Trophoblast cell (in vitro differentiated cells and primary cell): ENCODE measurements around the gene ANKS3.

Experiments
- DNase-seq, 2 donors: peaks; one replicate each; pipeline ENCODE4 v3.0.0-alpha.2; 2016
- H2AFZ ChIP-seq: 2 replicates; pipeline ENCODE4 v1.6.1; 2013; ENCODE audit warnings: low read length, moderate library complexity, mild to moderate bottlenecking; ENCODE audit not compliant: insufficient read depth, poor library complexity
- H2AK5ac ChIP-seq: 2 replicates; pipeline ENCODE4 v1.6.1; 2013; ENCODE audit warnings: mild to moderate bottlenecking, low read length
- H2BK120ac ChIP-seq: 2 replicates; pipeline ENCODE4 v1.6.1; 2013; ENCODE audit warnings: low read length, mild to moderate bottlenecking, moderate library complexity; ENCODE audit not compliant: insufficient read depth, poor library complexity
- H2BK12ac ChIP-seq: 2 replicates; pipeline ENCODE4 v1.6.1; 2013; ENCODE audit warnings: mild to moderate bottlenecking, low read length, moderate library complexity
- H2BK5ac ChIP-seq: 2 replicates; pipeline ENCODE4 v1.6.1; 2013; ENCODE audit warnings: low read length, low read depth, moderate library complexity, mild to moderate bottlenecking; ENCODE audit not compliant: poor library complexity
- H3K14ac ChIP-seq: 2 replicates; pipeline ENCODE4 v1.6.1; 2013; ENCODE audit warnings: mild to moderate bottlenecking, low read length
- H3K18ac ChIP-seq: 2 replicates; pipeline ENCODE4 v1.6.1; 2013; ENCODE audit warnings: mild to moderate bottlenecking, low read length
- H3K23ac ChIP-seq: 2 replicates; pipeline ENCODE4 v1.6.1; 2013; ENCODE audit warnings: low read length
- H3K27ac ChIP-seq: 2 replicates; pipeline ENCODE4 v1.5.1; 2013; ENCODE audit warnings: low read depth, mild to moderate bottlenecking, inconsistent platforms, low read length, moderate library complexity
- H3K27me3 ChIP-seq: 2 replicates; pipeline ENCODE4 v1.6.1; 2013; ENCODE audit warnings: inconsistent platforms, mild to moderate bottlenecking, low read length, moderate library complexity; ENCODE audit not compliant: insufficient read depth
- H3K36me3 ChIP-seq, 2 experiments: 1 replicate in 1 of 2; 2 replicates in 1 of 2; pipeline ENCODE4 v1.6.1; 2013; ENCODE audit warnings: low read length in 2 of 2, mild to moderate bottlenecking in 2 of 2, moderate library complexity in 1 of 2; ENCODE audit not compliant: insufficient read depth in 2 of 2, control insufficient read depth in 1 of 2
- H3K4ac ChIP-seq: 2 replicates; pipeline ENCODE4 v1.6.1; 2013; ENCODE audit warnings: low read depth, mild to moderate bottlenecking, low read length, moderate library complexity
- H3K4me1 ChIP-seq, 2 experiments: 1 replicate in 1 of 2; 2 replicates in 1 of 2; pipeline ENCODE4 v1.6.1; 2013; ENCODE audit warnings: low read length in 2 of 2, mild to moderate bottlenecking in 2 of 2, moderate library complexity in 1 of 2; ENCODE audit not compliant: insufficient read depth in 2 of 2, control insufficient read depth in 1 of 2
- H3K4me2 ChIP-seq: 2 replicates; pipeline ENCODE4 v1.6.1; 2013; ENCODE audit warnings: inconsistent platforms, mild to moderate bottlenecking, low read length, moderate library complexity
- H3K4me3 ChIP-seq: 2 replicates; pipeline ENCODE4 v1.5.1; 2013; ENCODE audit warnings: mild to moderate bottlenecking, low read depth, low read length, inconsistent platforms
- H3K79me1 ChIP-seq: one replicate; pipeline ENCODE4 v1.6.1; 2013; ENCODE audit warnings: low read length
- H3K79me2 ChIP-seq: 2 replicates; pipeline ENCODE4 v1.6.1; 2013; ENCODE audit warnings: low read length, mild to moderate bottlenecking; ENCODE audit not compliant: control insufficient read depth, insufficient read depth, poor library complexity
- H3K9ac ChIP-seq: 2 replicates; pipeline ENCODE4 v1.6.1; 2013; ENCODE audit warnings: mild to moderate bottlenecking, low read length
- H3K9me3 ChIP-seq: 2 replicates; pipeline ENCODE4 v1.6.1; 2013; ENCODE audit warnings: low read depth, mild to moderate bottlenecking, control low read depth, inconsistent platforms, low read length; ENCODE audit not compliant: insufficient read depth
- H4K12ac ChIP-seq: 2 replicates; pipeline ENCODE4 v1.6.1; 2013; ENCODE audit warnings: low read depth, mild to moderate bottlenecking, low read length, moderate library complexity
- H4K8ac ChIP-seq: 2 replicates; pipeline ENCODE4 v1.6.1; 2013; ENCODE audit warnings: low read depth, mild to moderate bottlenecking, low read length, moderate library complexity
- H4K91ac ChIP-seq: one replicate; pipeline ENCODE4 v1.6.1; 2013; ENCODE audit warnings: low read depth, mild to moderate bottlenecking, low read length, moderate library complexity
- WGBS: extraction: QIAGEN DNeasy Blood & Tissue Kit; methylation state at CpG from one replicate; pipeline ENCODE4 v1.1.7; 2013; ENCODE audit warnings: missing lambda C conversion rate; ENCODE audit not compliant: insufficient read length, insufficient coverage; ENCODE audit errors: extremely low coverage; 5-methylcytosine and 5-hydroxymethylcytosine counted together

The ANKS3 gene

GRCh38 chr16:4723071-4723767 lies 10.9 kb downstream of the ANKS3 start:
- H3K4ac ChIP-seq = no peak overlapping the region
- no peak overlapping the region for H2AK5ac ChIP-seq
- DNase-seq = no peak
- H3K4me2 ChIP-seq = no peak overlapping the region
- no peak overlapping the region for H4K91ac ChIP-seq
- no CpG with 5 or more reads among the region's 14 CpGs for WGBS
- no peak overlapping the region for H4K8ac ChIP-seq
- no peak overlapping the region for H4K12ac ChIP-seq
- no peak overlapping the region for H2AFZ ChIP-seq
- no peak overlapping the region for H3K4me3 ChIP-seq
- H2BK120ac ChIP-seq = no peak overlapping the region
- no peaks in the 10 kb centered on the region for H3K9me3 ChIP-seq
- no peak overlapping the region for H2BK5ac ChIP-seq
- no peak overlapping the region for H2BK12ac ChIP-seq
- H3K79me2 ChIP-seq = no peaks in the 10 kb centered on the region
- no peak overlapping the region for H3K9ac ChIP-seq
- H3K23ac ChIP-seq = no peak overlapping the region
- no peaks in the 10 kb centered on the region for H3K4me1 ChIP-seq
- H3K36me3 ChIP-seq = peaks cover 22 to 24% of the 10 kb centered on the region in 2 experiments
- no peaks in the 10 kb centered on the region for H3K79me1 ChIP-seq
- H3K27me3 ChIP-seq = no peaks in the 10 kb centered on the region
- no peak overlapping the region for H3K18ac ChIP-seq
- H3K27ac ChIP-seq = no peak overlapping the region
- H3K14ac ChIP-seq = no peak overlapping the region

- H4K8ac ChIP-seq = no peak overlapping the region
- no peak overlapping the region for H3K9ac ChIP-seq
- no peak overlapping the region for H4K12ac ChIP-seq
- H2AFZ ChIP-seq = no peak overlapping the region
- no peaks in the 10 kb centered on the region for H3K4me1 ChIP-seq
- H3K14ac ChIP-seq = no peak overlapping the region
- no peak overlapping the region for H2BK120ac ChIP-seq
- H3K27me3 ChIP-seq = no peaks in the 10 kb centered on the region
- WGBS = no CpG with 5 or more reads among the region's 5 CpGs
- H3K9me3 ChIP-seq = no peaks in the 10 kb centered on the region
- H3K79me2 ChIP-seq = no peaks in the 10 kb centered on the region
- no peak overlapping the region for H3K4me3 ChIP-seq
- H2BK12ac ChIP-seq = no peak overlapping the region
- peaks cover 22 to 30% of the 10 kb centered on the region in 2 experiments for H3K36me3 ChIP-seq
- H3K18ac ChIP-seq = no peak overlapping the region
- H2BK5ac ChIP-seq = no peak overlapping the region
- H4K91ac ChIP-seq = no peak overlapping the region
- H3K4me2 ChIP-seq = no peak overlapping the region
- no peak overlapping the region for H3K27ac ChIP-seq
- H3K79me1 ChIP-seq = no peaks in the 10 kb centered on the region
- no peak overlapping the region for H3K23ac ChIP-seq
- no peak overlapping the region for H2AK5ac ChIP-seq
- no peak for DNase-seq
- H3K4ac ChIP-seq = no peak overlapping the region
Observed at GRCh38 chr16:4718466-4718865, 15.6 kb downstream of the ANKS3 start.

DNA sequence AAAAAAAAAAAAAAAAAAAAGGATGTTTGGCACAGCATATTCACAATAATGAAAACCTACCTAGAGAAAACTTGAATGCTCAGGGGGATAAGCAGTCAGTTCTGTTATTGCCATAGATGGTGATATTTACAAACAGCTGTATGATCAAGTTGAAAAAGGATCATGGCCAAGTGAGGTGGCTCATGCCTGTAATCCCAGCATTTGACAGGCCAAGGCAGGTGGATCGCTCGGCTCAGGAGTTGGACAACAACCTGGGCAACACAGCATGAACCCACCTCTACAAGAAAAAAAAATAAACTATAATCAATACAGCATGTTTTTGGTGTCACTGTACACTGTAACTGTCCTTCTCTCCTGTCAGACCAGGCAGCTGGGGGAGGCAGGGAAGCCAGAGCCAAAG lies 19.1 kb downstream of the ANKS3 start:
- H2BK12ac ChIP-seq = no peak overlapping the region

DNA sequence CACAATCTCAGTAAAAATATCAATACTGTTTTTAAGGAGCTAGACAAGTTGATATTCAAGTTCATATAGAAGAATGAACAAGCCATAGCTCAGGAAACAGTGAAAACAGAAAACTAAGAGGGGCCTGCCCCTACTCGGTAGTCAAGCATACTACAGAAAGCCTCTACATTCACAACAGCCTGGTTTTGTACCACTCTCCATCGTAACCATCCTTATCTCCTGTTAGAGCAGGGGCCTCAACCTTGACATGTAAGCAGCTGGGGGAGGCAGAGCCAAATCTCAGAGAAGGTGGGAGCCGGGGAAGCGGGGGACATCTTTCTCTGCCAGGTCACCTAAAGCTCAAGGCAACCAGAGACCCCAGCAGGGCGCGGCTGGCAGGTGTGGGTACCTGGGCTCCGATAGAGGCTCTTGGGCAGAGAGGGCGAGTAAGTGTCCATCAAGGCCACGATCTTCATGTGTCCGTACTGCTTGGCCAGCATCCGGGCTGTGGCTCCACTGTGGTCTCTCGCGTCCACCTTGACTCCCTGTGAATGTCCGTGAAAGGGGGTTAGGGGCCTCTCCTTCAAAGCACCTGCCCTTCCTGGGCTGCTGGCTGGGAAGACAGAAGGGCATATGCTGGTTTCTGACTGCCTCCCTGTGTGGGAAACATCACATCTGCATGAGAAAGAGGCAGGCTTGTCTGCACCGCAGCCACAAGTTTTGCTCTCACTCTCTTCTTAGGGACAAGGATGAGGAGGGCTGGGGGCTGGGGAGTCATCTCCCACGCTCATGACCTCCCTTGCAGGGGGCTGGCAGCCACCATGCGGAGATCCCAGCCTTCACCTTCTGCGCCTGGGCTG lies 20.2 kb downstream of the ANKS3 start:
- H4K12ac ChIP-seq = no peak overlapping the region
- no peaks in the 10 kb centered on the region for H3K27me3 ChIP-seq
- no peak overlapping the region for H3K9ac ChIP-seq
- no CpG with 5 or more reads among the region's 18 CpGs for WGBS
- H2BK5ac ChIP-seq = no peak overlapping the region
- no peak overlapping the region for H3K18ac ChIP-seq
- H2AK5ac ChIP-seq = no peak overlapping the region
- H3K36me3 ChIP-seq = peaks cover 20 to 32% of the 10 kb centered on the region in 2 experiments
- no peak overlapping the region for H4K8ac ChIP-seq
- H4K91ac ChIP-seq = no peak overlapping the region
- H3K4me1 ChIP-seq = no peaks in the 10 kb centered on the region
- no peak overlapping the region for H3K4me2 ChIP-seq
- H3K79me2 ChIP-seq = no peaks in the 10 kb centered on the region
- peaks cover 2% of the 10 kb centered on the region for H3K9me3 ChIP-seq
- H2BK120ac ChIP-seq = no peak overlapping the region
- no peak overlapping the region for H3K23ac ChIP-seq
- H2AFZ ChIP-seq = no peak overlapping the region
- no peak overlapping the region for H2BK12ac ChIP-seq
- no peak overlapping the region for H3K14ac ChIP-seq
- H3K4ac ChIP-seq = no peak overlapping the region
- H3K27ac ChIP-seq = no peak overlapping the region
- no peak for DNase-seq
- no peak overlapping the region for H3K4me3 ChIP-seq
- H3K79me1 ChIP-seq = no peaks in the 10 kb centered on the region

More for the DNA sequence above, 19.1 kb downstream of the ANKS3 start:
- Histone ChIP-seq H3K23ac (no peak overlapping the region), H2AK5ac (no peak overlapping the region), H2BK5ac (no peak overlapping the region), H4K91ac (no peak overlapping the region), H3K79me2 (no peaks in the 10 kb centered on the region), H3K18ac (no peak overlapping the region), H3K27me3 (no peaks in the 10 kb centered on the region), H3K4me1 (no peaks in the 10 kb centered on the region), H3K36me3 (peaks cover 21 to 27% of the 10 kb centered on the region in 2 experiments), H3K4me3 (no peak overlapping the region), H4K12ac (no peak overlapping the region), H3K9ac (no peak overlapping the region), H3K4me2 (no peak overlapping the region), H3K9me3 (peaks cover 2% of the 10 kb centered on the region), H2AFZ (no peak overlapping the region), H4K8ac (no peak overlapping the region), H3K79me1 (no peaks in the 10 kb centered on the region), H3K14ac (no peak overlapping the region), H3K27ac (no peak overlapping the region), H3K4ac (no peak overlapping the region), H2BK120ac (no peak overlapping the region)
- DNase-seq = no peak
- no CpG with 5 or more reads among the region's 2 CpGs for WGBS
